Measurements from ENCODE around the gene TPO.

TPO gene

DNA sequence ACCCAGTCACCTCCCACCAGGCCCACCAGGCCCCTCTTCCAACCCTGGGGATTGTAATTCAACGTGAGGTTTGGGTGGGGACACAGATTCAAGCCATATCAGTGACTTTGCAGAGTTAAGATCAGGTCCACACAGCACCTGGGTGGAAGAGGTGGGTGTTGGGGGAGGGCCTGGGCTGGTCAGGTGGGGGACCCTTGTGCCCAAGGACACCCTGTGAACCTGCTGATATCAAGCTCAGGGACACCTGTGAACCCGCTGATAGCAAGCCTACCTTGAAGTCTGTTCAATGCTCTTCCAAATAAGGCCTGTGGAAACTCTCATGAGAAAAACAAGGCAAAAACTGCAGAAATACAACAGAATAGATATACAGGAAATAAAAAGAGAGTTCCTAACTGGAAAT lies 19.9 kb upstream of the TPO start:
- no peaks in the 10 kb centered on the region for H3K9me3 ChIP-seq
- no peak for DNase-seq
- no peaks in the 10 kb centered on the region for H3K36me3 ChIP-seq
- H3K4me1 ChIP-seq = no peaks in the 10 kb centered on the region
- TF ChIP-seq, protein P1, sequence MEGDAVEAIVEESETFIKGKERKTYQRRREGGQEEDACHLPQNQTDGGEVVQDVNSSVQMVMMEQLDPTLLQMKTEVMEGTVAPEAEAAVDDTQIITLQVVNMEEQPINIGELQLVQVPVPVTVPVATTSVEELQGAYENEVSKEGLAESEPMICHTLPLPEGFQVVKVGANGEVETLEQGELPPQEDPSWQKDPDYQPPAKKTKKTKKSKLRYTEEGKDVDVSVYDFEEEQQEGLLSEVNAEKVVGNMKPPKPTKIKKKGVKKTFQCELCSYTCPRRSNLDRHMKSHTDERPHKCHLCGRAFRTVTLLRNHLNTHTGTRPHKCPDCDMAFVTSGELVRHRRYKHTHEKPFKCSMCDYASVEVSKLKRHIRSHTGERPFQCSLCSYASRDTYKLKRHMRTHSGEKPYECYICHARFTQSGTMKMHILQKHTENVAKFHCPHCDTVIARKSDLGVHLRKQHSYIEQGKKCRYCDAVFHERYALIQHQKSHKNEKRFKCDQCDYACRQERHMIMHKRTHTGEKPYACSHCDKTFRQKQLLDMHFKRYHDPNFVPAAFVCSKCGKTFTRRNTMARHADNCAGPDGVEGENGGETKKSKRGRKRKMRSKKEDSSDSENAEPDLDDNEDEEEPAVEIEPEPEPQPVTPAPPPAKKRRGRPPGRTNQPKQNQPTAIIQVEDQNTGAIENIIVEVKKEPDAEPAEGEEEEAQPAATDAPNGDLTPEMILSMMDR (IDR thresholded peaks at IDR 0.05; ENCODE audit: low read depth, low read length) = no peak
- H3K4me3 ChIP-seq (ENCODE audit: low read depth, low read length) = no peak overlapping the region
- no peaks in the 10 kb centered on the region for H3K27me3 ChIP-seq

DNA sequence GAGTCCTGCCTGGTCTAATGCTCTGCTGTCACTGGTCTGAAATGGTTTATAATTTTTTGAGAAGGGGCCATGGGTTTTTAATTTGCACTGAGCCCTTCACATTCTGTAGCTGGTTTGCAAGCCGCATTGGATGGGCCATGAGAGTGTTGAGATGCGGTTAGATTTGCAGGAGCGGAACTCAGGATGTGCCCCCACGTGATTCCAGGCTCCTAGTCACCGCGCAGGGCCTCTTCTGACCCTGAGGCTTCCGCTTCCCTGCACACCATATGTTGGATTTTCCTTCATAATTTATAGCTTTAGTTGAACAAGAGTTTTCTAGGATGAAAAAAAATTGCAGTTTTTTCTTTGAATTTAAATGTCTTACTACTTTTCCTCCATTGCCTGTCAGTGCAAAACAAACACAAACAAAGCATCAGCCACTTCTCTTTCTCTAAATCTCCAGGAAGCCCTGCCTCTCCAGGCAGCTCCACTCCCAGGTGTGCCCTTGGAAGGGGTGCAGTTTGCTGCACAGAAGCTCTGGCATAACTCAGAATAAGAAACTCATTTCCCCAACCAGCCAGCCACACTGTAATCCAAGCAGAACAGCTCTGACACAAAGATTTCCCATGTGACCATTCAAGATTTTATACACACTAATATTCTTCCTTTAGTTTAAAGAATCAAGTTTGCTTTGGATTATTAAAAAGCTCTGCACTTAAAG lies 18.4 kb upstream of the TPO start:
- H3K9me3 ChIP-seq = no peaks in the 10 kb centered on the region
- no peak for DNase-seq

DNA sequence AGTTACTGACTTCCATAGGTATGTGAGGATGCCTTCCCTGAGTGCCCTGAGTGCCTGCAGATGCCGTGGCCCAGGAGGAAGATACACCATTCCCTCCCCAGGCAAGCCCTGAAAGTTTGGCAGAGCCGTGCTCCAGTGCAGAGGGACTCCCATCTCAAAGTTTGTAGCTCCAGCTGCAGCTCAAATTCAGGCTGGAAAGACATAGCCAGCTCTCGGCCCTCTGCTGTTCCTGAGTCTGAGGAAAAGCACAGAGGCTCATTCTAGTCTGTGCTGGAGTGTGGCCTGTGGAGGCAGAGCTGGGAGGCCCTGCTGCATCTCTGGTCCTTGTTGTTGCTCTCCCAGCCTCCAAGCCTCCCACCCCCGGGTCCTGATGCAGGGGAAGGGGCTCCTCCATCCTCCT lies 15.9 kb upstream of the TPO start:
- H3K4me1 ChIP-seq = no peaks in the 10 kb centered on the region
- H3K4me3 ChIP-seq (ENCODE audit: low read depth, low read length) = no peak overlapping the region
- H3K27me3 ChIP-seq = no peaks in the 10 kb centered on the region
- H3K36me3 ChIP-seq = no peaks in the 10 kb centered on the region
- TF ChIP-seq, protein P1 (IDR thresholded peaks at IDR 0.05; ENCODE audit: low read depth, low read length) = no peak
- no peak for DNase-seq
- no peaks in the 10 kb centered on the region for H3K9me3 ChIP-seq

More for the DNA sequence above, 18.4 kb upstream of the TPO start:
- H3K27me3 ChIP-seq = no peaks in the 10 kb centered on the region
- H3K4me3 ChIP-seq (ENCODE audit: low read depth, low read length) = no peak overlapping the region
- H3K36me3 ChIP-seq = no peaks in the 10 kb centered on the region
- H3K4me1 ChIP-seq = no peaks in the 10 kb centered on the region
- TF ChIP-seq, protein P1 (IDR thresholded peaks at IDR 0.05; ENCODE audit: low read depth, low read length) = no peak

DNA sequence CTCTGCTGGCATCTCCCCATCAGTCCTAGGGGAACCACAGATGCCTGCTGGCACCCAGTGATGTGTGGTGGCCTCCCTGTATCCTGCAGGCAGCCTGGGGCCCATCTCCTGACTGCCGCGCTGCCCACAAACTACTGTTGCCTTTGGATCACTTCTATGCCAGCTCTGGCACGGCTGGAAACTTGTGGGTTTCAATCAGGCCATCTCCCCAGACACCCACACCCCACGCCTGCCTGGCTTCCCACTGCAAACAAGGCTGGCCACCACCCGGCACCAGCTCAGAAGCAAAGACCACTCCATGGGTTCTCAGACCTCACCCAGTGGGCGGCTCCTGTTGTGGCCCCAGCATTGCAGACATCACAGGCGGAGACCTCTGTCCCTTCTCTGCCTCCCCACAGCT lies 15.1 kb upstream of the TPO start:
- no peaks in the 10 kb centered on the region for H3K36me3 ChIP-seq
- H3K27me3 ChIP-seq = no peaks in the 10 kb centered on the region
- H3K4me3 ChIP-seq (ENCODE audit: low read depth, low read length) = no peak overlapping the region
- H3K9me3 ChIP-seq = no peaks in the 10 kb centered on the region
- TF ChIP-seq, protein P1 (IDR thresholded peaks at IDR 0.05; ENCODE audit: low read depth, low read length) = no peak
- DNase-seq = no peak
- no peaks in the 10 kb centered on the region for H3K4me1 ChIP-seq

DNA sequence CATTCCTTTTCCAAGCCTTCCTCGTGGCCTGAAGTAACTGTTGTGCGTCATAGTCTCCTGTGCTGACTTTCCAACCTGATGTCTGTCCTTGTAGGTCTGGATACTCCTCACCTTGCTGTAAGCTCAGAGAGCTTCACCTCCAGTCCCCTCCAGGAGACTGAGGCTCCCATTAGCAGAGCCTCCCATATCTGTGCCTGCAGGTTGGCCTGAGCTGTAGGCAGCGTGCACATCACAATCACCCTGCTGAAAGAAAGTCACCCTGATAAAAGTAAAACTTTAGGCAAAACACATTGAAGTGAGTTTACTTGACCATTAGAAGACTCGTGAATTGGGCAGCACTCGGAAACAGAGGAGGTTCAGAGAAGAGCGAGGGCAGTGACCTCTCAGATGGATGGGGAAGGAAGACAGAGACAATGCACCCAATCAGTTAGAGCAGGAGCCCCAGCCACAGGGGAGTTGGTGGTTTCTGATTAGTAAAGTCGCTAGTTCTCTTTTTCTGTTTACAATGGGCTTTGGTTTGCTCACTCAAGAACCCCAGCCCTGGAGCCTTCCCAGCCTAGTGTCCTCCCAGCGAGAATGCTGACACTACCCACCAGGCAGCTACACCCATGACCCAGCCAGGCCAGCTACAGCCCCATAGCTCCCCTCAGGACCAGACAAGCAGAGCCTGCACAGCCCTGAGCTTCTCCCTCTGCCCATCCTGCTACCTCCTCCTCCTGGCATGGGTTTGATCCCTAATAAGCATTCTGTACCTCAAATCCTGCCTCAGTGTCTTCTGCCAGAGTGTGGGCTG lies 12.1 kb upstream of the TPO start:
- H3K4me1 ChIP-seq = no peaks in the 10 kb centered on the region
- no peak for DNase-seq
- TF ChIP-seq, protein P1 (IDR thresholded peaks at IDR 0.05; ENCODE audit: low read depth, low read length) = no peak
- H3K9me3 ChIP-seq = no peaks in the 10 kb centered on the region
- H3K36me3 ChIP-seq = no peaks in the 10 kb centered on the region
- no peak overlapping the region for H3K4me3 ChIP-seq (ENCODE audit: low read depth, low read length)
- no peaks in the 10 kb centered on the region for H3K27me3 ChIP-seq

DNA sequence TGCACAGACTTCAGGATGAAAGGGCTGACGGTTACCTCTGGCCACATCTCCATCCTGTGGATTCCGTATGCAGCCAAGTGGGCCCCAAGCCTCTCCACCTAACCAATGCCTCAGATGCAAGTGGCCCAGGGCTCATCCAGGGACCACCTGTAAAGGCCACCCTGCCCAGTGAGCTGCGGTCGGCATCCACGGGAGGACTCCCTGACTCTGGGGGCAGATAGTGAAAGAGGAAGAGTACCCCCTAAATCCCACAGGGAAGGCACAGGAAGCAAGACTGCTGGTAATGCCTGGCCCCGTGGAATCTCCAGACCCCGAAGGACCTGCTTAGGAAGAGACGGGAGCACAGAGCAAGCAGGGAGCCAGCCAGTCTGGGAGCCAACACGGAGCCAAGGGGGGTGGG lies 11.2 kb upstream of the TPO start:
- DNase-seq = no peak
- H3K27me3 ChIP-seq = no peaks in the 10 kb centered on the region
- TF ChIP-seq, protein P1 (IDR thresholded peaks at IDR 0.05; ENCODE audit: low read depth, low read length) = no peak
- H3K4me3 ChIP-seq (ENCODE audit: low read depth, low read length) = no peak overlapping the region
- H3K4me1 ChIP-seq = no peaks in the 10 kb centered on the region
- no peaks in the 10 kb centered on the region for H3K36me3 ChIP-seq
- no peaks in the 10 kb centered on the region for H3K9me3 ChIP-seq
